ENCODE data around the gene CNNM4.
A peak's percentile ranks its signal among the peaks of the same experiment; 100 is the strongest.
"Not testable (repeated sequence)": the region's sequence is repeated elsewhere in the genome, so short reads cannot be mapped to it uniquely, and the experiment has no call there.

CNNM4 gene

DNA sequence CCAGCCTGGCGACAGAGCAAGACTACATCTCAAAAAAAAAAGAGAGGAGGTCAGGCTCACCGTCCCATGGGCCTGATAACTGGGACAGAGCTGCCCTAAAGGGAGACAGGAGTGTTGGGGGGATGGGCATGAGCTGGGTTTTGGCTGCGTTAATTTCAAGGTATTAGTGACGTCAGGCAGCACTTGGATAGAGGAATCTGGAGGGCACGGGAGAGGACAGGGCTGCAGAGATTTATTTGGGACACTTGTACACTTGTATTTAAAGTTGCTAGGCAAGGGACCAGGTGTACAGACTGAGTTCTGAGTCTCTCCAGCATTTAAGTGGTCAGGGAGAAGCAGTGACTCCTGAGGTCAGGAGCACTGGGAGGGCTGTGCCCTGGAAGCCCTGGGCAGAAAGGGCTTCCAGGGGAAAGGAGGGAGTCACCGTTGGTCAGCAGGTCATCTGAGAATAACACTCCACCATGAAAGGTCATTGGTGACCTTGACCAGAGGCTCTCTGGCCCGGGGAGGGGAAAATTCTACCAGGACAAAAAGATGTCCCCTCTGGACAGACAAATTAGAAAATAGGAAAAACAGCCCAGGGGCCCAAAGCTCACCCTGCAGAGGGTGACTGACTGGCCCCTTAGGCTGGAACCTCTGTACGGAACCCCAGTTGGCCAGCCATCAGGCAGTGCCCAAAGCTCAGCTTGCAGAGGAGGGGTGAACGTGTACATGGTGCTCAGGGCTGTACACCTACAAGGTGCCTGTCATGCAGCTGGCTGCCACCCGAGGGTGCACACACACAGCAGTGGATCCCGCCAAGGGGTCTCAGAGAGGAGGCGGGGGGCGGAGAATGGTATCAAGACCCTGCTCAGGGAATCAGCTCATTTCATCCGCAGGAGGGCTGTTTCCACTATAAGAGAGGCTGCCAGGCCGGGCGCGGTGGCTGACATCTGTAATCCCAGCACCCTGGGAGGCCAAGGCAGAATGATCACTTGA is 32.4 kb downstream of the CNNM4 start:
- DNase-seq (ENCODE audit: low spot score): no peak

DNA sequence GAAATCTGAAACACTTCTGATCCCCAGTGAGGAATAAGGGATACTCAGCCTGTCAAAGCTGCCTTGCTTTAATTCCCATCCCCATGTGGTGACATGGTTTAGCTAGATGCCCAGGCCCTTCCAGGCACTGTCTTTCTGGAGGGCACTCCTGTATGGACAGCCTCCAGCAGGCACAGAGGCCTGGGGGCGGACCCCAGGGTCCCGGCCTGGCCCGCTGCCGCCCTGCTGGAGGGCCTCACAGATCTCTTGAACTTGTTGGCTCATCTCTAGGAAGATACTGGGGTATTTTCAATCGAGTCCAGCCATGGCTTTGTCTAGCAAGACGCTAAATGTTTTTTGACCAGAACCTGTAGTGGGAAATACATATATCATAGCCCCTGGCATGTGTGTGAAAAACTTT is 34.4 kb downstream of the CNNM4 start:
- DNase-seq (ENCODE audit: low spot score): no peak

DNA sequence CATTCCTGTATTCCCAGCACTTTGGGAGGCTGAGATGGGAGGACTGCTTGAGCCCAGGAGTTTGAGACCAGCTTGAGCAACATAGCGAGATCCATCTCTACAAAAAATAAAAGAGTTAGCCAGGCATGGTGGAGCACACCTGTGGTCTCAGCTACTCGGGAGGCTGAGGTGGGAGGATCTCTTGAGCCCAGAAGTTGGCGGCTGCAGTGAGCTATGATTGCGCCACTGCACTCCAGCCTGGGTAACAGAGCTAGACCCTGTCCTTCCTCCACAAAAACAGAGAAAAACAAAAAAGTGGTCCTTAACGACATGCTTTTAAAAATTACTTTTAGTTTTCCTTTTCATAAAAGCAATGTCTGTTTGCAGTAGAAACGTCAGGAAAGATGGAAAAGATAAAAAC is 35.8 kb downstream of the CNNM4 start:
- DNase-seq (ENCODE audit: low spot score): not testable (repeated sequence)

DNA sequence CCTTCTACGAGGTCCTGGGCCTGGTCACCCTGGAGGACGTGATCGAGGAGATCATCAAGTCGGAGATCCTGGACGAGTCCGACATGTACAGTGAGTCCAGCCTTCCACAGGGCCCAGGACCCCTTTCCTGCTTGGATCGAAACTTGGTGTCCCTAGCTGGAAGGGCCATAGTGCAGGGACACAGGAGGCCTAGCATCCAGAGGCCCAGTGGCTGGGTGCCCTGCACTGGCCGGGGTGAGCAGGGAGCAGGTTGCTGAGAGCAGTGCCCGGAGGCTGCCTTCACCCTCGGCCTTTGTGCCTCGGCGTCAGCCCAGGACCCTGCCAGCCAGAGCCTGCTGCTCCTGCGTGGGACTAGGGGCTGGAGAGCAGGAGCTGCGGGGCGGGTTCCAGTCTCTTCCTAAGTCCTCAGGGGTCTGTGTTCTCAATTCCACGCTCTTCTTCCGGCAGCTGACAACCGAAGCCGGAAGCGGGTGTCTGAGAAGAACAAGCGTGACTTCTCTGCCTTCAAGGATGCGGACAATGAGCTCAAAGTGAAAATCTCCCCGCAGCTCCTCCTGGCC is 36.4 kb downstream of the CNNM4 start:
- DNase-seq (ENCODE audit: low spot score): no peak

DNA sequence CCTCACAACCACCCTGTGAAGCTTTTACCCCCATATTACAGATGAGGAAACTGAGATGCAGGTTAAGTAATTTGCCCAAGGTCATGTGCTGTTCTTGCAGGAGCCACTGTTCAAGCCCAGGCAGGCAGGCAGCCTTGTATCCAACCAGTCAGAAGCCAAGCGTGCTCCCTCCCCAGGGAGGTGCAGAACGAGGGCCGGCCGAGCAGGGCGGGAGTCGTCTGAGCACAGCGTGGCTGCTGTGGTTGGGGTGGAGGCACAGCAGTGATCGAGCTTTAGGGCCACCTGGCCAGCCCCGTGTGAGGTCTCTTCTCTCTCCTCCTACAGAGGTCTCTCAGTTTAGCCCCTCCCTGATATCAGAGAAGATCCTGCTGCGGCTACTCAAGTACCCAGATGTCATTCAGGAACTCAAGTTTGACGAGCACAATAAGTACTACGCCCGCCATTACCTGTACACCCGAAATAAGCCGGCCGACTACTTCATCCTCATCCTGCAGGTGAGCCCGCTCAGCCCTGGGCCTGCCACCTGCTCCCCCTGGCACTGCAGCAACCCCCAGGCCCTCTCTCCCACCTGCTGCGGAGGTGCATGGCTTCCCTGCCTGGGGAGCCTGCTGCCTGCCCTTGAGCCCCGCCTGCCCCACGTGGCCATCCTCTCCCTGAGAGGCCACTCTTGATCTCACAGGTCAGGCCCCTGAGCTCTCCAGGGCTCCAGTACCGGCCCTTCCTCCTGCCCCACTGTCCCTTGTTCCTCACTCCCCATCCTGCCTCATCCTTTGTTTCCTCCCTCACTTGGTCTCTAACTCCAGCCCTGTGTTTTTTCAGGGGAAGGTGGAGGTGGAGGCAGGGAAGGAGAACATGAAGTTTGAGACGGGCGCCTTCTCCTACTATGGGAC is 38.3 kb downstream of the CNNM4 start:
- DNase-seq (ENCODE audit: low spot score): no peak

DNA sequence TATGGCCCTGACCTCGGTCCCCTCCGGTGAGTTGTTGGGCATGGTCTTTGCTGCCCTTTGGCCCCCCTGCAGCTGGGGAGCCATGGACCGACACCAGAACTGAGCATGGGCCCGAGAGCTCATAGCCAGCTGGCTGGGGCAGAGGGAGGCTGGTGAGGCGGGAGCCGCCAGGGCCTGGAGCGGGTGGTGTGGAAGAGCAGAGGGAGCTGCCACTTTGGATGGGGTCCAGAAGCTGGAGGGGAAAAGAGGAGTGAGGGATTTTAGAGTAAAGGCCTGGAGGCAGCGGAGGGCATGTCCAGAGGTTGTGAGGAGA is 38.9 kb downstream of the CNNM4 start:
- DNase-seq (ENCODE audit: low spot score): no peak

DNA sequence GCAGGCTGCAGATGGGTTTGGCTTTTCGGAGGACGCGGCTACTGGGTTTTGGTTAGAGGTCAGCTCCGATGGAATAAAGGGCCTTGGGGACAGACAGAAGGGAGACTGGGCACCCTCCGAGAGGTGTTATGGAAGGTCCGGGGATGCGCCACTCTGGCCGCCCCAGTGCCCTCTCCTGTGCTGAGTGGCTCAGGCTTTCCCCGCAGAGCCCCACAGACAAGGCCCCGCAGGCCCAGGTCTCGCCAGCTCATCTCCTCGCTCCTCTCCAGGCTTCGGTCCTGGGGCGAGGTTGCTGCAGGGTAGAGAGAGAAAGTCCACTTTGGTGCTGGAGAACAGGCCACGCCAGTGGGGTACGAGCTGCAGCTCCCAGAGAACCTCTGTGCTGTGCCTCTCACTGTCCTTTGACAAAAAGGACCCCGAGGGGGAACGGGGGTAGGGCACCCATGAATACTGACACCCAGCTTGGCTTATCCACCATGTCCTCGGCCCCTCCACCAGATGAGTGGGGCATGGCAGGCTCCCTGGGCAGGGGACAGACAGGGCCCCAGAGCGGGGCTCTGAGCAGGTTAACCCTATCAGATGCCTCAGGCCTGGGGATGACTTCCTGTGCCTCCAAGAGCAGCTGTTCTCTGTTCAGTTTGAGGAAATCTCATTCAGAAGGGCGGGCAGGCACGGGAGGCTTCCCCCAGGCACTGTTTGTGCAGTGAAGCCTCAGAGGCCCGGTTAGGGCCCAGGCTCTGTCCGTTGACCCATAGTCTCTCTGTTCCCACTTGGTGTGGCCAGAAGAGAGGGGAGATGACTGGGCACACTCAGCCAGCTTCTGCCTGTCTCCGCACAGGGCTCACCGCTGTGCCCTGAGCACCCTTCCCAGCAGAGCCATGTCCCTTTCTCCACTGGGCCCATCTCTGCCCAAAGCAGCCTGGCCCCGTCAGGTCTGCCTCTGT is 39.6 kb downstream of the CNNM4 start:
- no peak for DNase-seq (ENCODE audit: low spot score)

DNA sequence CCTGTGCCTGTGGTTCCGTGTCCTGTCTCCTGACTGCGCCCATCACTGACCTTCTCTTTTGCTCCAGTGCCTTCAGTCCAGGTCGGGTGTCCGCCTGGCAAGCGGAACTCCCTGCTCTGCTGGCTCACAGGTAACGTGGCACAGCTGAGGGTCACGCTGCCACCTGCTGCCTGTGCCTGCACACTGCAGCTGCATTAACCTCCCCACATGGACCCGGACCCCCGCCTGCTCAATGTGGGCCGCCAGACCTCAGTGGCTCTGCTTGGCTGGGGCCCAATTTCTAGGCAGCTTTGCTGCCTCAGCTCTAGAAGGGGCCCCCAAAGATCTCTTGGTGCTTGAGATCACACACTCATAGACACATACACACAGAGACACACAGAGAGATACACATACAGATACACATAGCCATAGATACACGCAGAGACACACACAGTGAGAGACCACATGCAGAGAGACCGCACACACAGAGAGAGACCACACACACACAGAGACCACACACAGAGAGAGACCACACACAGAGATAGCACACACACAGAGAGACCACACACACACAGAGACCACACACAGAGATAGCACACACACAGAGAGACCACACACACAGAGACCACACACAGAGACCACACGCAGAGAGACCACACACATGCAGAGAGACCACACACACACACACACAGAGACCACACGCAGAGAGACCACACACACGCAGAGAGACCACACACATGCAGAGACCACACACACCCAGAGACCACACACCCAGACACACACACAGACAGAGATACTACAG is 40.5 kb downstream of the CNNM4 start:
- peak; percentile 45 for DNase-seq (ENCODE audit: low spot score)

DNA sequence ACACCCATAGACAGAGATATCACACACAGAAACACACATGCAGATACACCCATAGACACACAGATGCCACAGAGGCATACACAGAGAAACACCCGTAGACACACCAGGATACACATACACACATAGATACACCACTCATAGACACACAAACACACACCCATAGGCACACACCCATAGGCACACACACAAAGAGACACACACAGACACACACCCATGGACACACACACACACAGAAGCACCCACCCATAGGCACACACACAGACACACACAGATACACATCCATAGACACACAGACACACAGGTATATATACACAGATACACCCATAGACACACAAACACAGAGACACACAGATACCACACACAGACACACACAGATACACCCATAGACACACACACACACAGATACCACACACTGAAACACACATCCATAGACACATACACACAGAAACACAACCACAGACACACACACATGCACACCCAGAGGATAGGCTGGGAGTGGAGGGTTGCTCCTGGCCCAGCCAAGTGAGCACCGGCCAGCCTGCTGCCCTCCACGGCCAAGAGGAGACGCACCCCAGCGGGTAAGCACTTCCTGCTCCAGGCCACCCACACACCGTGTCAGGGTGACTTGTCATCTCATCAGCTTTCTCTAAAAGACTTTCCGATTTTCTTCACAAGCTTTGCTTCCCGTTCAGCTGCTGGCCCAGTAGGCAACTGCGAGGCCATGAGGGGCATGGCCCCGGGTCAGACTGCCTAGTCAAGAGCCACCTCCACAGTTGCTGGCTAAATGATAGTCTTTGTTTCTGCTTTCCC is 41.3 kb downstream of the CNNM4 start:
- no peak for DNase-seq (ENCODE audit: low spot score)

DNA sequence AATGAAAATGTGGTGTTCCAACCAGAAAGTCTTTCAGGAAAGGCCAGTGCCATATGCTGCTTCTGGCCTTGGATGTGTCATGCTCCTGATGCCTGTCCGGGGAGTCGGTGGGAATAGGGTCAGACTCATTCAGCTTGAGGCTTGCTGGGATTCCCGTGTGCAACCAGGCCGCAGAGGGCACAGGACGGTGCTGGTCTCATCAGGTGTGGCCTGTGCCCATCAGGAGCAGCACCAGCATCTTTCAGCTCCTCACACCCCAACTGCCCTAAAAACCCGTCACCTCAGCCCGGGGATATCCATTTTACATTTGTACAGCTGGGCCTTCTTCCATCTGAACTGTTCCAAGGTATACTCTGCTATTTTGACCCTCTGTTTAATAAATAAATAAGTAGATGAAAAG is 42.0 kb downstream of the CNNM4 start:
- DNase-seq (ENCODE audit: low spot score): no peak

DNA sequence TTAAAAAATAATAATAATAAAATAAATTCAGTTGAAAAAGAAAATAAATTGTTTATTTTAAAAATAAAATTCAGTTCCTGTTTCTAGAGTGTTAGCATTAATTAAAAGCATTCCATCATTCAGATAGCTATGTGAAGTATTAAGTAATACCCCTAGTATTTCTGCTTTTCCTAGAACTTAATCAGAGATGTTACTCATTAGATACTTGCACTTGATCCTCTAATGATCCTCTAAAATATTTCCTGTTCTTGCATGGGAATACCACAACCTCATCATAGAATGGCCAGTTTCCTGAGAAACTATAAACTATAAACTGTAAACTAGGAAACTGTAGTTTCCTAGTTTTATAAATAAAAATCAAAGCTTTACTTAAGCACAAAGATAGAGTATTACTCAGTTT is 44.3 kb downstream of the CNNM4 start:
- no peak for DNase-seq (ENCODE audit: low spot score)

DNA sequence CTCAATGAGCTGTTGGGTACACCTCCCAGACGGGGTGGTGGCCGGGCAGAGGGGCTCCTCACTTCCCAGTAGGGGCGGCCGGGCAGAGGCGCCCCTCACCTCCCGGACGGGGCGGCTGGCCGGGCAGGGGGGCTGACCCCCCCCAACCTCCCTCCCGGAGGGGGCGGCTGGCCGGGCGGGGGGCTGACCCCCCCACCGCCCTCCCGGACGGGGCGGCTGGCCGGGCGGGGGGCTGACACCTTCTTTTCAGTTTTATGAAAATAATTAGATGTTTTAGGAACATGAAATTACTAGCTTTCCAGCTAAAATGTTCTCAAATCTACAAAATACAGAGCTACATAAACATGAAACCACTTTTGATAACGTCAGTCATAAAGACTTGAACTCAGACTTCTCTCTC is 45.2 kb downstream of the CNNM4 start:
- DNase-seq (ENCODE audit: low spot score): not testable (repeated sequence)

DNA sequence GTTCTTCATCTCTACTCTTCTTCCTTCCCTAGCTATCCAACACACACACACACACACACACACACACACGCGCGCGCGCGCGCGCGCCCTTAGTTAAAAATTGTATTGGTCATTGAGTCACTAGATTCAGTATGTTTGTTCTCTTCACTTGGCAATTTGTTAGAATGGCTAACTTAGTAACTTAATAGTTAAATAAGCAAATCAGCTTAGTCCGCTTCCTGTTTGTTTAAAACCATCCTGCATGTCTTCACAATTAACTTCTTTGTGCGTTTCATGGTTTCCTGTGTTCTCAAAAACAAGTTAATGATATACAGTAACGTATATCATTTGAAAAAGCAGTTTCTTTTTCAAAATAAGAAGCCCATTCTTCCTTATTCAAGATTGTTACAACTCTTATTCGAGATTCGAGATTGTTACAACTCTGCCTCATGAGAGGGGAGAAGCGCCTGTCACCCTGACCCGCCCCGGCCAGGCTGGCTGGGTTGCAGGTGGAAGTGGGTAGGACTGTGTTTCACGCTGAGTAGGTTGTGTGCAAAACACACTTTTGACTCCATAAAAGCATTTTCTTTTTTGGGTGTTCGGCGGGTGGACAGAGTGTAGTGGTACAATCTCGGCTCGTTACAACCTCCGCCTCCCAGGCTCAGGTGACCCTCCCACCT is 45.9 kb downstream of the CNNM4 start:
- no peak for DNase-seq (ENCODE audit: low spot score)

DNA sequence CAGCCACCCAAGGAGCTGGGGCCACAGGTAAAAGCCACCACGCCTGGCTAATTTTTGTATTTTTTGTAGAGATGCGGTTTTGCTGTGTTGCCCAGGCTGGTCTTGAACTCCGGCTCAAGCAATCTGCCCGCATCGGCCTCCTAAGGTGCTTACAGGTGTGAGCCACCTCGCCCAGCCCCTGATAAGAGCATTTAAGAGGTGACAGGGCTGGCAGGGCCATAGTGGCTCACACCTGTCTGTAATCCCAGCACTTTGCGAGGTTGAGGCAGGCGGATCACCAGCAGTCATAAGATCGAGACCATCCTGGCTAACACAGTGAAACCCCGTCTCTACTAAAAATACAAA is 46.4 kb downstream of the CNNM4 start:
- no peak for DNase-seq (ENCODE audit: low spot score)

DNA sequence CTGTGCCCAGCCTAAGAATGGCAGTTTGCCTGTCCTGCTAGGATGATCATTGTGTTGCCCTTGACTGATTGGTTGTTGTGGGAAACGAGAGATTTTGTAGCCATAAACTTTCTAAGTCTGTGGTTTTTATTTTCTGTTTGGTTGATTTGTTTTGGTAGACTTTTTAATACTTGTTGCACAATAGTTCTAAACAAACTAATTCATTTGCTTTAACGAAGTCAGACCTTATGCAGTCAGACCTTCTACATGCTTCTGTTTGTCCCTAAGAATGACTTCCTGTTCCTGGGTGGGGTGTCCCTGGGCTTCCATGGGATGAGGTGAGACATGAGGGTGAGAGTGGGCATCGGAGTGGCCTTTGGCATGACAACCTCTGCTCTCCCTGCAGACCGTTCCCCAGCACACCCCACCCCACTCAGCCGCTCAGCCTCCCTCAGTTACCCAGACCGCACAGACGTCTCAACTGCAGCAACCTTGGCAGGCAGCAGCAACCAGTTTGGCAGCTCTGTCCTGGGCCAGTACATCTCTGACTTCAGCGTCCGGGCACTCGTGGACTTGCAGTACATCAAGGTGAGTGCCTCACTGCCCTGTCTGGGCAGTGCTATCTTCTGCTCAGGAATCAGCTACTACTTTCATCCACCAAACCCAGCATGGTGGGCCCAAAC is 47.6 kb downstream of the CNNM4 start:
- DNase-seq (ENCODE audit: low spot score): no peak

DNA sequence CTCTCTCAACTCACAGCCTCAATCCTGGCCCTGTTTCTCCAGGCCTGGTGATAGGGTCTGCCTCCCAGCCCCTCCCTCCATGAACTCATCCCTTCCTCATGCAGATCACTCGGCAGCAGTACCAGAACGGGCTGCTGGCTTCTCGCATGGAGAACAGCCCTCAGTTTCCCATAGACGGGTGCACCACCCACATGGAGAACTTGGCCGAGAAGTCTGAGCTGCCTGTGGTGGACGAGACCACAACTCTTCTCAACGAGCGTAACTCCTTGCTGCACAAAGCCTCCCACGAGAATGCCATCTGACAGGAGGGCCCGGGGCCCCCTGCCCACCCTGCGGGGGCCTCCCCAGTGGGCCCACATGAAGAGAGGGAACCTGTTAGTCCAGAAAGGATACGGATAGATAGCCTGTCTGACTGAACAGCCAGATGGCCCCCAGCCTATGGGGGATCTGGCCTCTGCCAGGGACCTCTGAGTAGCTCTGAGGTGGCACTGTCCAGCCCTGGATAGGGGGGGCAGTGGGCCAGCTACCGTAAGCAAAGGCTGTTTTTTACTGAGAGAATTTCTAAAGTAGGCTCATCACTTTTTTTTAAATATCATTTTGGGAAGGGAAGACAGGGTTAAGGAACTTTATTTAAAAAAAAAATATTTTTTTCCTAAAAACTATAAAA is 48.6 kb downstream of the CNNM4 start:
- DNase-seq (ENCODE audit: low spot score): no peak

DNA sequence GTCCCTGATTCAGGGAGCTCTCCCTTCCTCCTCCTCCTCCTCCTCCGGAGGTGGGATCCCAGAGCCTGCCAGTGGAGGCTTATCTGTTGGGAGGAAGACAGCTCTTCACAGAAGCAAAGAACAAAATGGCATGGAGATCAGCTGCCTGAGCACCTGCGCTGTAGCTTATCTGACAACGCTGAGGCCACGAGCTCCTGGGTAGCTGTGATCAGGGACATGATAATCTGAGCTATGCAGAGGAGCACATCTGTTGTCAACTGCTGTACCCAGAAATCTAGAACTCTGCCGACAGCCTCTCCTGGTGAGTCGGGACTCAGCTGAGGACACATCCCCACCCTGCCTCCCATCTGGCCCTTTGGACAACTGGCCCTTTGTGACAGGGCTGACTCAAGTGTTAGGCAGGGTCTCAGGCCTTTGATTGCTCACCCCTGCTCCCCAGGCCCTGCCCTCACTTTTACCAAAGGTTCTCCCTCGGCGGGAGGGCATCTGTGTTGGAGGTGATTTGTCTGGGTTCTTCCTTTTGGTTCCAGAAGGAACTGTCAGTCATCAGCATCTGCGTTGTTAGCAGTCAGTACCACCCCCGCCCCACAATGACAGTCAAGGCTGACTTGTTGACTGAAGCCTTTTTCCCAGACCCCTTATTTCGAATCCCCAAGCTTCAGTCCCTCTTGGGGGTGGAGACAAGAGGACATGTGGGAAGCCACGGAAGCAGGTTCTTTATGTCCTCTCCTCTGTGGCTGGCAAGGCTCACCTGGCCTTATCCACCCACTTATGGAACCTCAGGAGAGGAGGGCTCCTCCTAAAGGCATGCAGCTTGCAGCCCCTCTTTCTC is 49.5 kb downstream of the CNNM4 start:
- no peak for DNase-seq (ENCODE audit: low spot score)

DNA sequence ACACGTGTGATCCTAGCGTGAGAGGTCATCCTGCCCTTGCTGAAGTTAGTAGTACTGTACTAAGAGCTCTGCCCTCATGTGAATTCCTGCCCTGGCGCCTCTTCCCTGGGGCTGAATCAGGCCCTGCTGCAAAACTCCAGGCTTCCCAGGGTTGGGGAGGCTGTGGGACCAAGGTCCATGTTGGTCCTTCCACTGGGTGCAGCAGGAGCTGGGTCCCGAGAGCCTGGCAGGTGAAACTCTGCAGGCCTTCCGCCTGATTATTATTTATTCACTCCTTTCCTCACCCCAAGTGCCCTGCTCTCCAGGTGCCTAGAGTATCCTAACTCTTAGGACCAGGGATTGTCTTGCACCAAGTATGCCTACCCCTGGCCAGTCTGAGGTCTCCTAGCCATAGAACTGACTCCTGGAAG is 50.1 kb downstream of the CNNM4 start:
- DNase-seq (ENCODE audit: low spot score): no peak
